CD4-positive, alpha-beta T cell (primary cell): ENCODE results near the gene PPM1L. TPM values are rescaled to one million over a fixed set of nuclear protein-coding genes. Genes with fewer than 3 reads are reported as not detected.

Experiments used
- ATAC-seq: fragments of 200-7000 bp; cut with Tn5 transposase; one replicate; pipeline ENCODE4 v1.10.0; 2022; ENCODE audit warnings: mild to moderate bottlenecking; ENCODE audit not compliant: poor library complexity
- CTCF ChIA-PET: fragments of 350-600 bp; sonication (Branson Sonifier 250); formaldehyde crosslinking; loops from one replicate; lab custom pipeline; 2021; ENCODE audit warnings: antibody characterized with exemption, inconsistent platforms; lab: Charles Lee
- POLR2A ChIA-PET: fragments of 350-600 bp; sonication (Branson Sonifier 250); formaldehyde crosslinking; loops from one replicate; lab custom pipeline; 2021; ENCODE audit warnings: antibody characterized with exemption, inconsistent platforms; lab: Charles Lee
- DNase-seq, 14 experiments: peaks; one replicate each; pipeline ENCODE4 v3.0.0-alpha.2; 2013 to 2020; ENCODE audit warnings: mixed read lengths in 2 of 14
- H3K27ac ChIP-seq, 2 donors: one replicate each; pipeline versions ENCODE4 v1.5.1 to v1.7.0; 2013; ENCODE audit warnings: low read length in 2 of 2, low read depth in 1 of 2, mild to moderate bottlenecking in 1 of 2
- H3K27me3 ChIP-seq, 2 experiments: 1 replicate in 1 of 2; 2 replicates in 1 of 2; pipeline versions ENCODE4 v1.6.1 to v1.7.0; 2013; ENCODE audit warnings: low read length in 2 of 2, control low read depth in 1 of 2, mild to moderate bottlenecking in 1 of 2, moderate library complexity in 1 of 2; ENCODE audit not compliant: insufficient read depth in 2 of 2, control insufficient read depth in 1 of 2
- H3K36me3 ChIP-seq: one replicate; pipeline ENCODE4 v1.6.1; 2013; ENCODE audit warnings: low read length, control low read depth; ENCODE audit not compliant: insufficient read depth
- H3K4me1 ChIP-seq: one replicate; pipeline ENCODE4 v1.6.1; 2013; ENCODE audit warnings: low read length, control low read depth; ENCODE audit not compliant: insufficient read depth
- H3K4me3 ChIP-seq: one replicate; pipeline ENCODE4 v1.5.1; 2013; ENCODE audit warnings: mild to moderate bottlenecking, low read length, moderate library complexity
- H3K9me3 ChIP-seq, 2 experiments: 1 replicate in 1 of 2; 2 replicates in 1 of 2; pipeline versions ENCODE4 v1.6.1 to v1.7.0; 2013; ENCODE audit warnings: low read length in 2 of 2, mild to moderate bottlenecking in 2 of 2, control low read depth in 1 of 2, moderate library complexity in 1 of 2; ENCODE audit not compliant: control insufficient read depth in 1 of 2, insufficient read depth in 1 of 2
- H3K27ac Mint-ChIP-seq: one replicate; pipeline ENCODE4 v1.8.0; 2020; ENCODE audit warnings: mixed read lengths
- H3K27me3 Mint-ChIP-seq: one replicate; pipeline ENCODE4 v1.8.0; 2021; ENCODE audit warnings: mixed read lengths
- H3K36me3 Mint-ChIP-seq: one replicate; pipeline ENCODE4 v1.8.0; 2021; ENCODE audit warnings: low read depth, mixed read lengths
- H3K4me1 Mint-ChIP-seq: one replicate; pipeline ENCODE4 v1.8.0; 2021; ENCODE audit warnings: low read depth, mixed read lengths
- H3K4me3 Mint-ChIP-seq: one replicate; pipeline ENCODE4 v1.8.0; 2020; ENCODE audit warnings: mild to moderate bottlenecking, mixed read lengths
- H3K9me3 Mint-ChIP-seq: one replicate; pipeline ENCODE4 v1.8.0; 2020; ENCODE audit warnings: mixed read lengths
- CTCF ChIP-seq: fragments of 200-600 bp; IDR thresholded peaks from one replicate; pipeline ENCODE4 v1.8.0; 2022; ENCODE audit warnings: antibody characterized with exemption, mild to moderate bottlenecking
- intact Hi-C, 2 experiments: fragments of 100-400 bp; cut with DNase I in 1 of 2; cut with micrococcal nuclease in 1 of 2; formaldehyde crosslinking; loops; one replicate each; pipeline versions ENCODE4 v1.15.1 to v1.9.0; 2023 to 2025; cut with DNase I, micrococcal nuclease
- total RNA-seq, 174 experiments: library from RNA in 2 of 174; stranded (reverse) in 2 of 174; gene quantifications; one replicate each; pipeline ENCODE4 v1.2.3 and lab custom pipeline; 2021 to 2026

The PPM1L gene
- total RNA-seq, 2 experiments from 2014 or later, result 3.0 to 3.4 TPM

DNA sequence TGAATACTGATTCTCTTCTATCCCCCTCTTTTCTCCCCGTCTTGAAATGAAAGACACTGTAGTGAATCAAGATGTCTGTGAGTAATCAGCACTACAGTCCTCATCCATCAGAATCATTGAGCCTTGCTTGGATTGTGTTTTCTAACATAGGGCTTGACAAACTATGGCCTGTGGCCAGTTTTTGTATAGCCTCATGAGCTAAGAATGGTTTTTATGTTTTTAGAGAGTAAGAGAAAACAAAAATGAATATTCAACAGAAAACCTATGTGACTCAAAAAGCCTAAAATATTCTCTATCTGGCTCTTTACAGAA lies 55.2 kb downstream of the PPM1L start:
- Mint-ChIP-seq H3K36me3 (no peaks in the 10 kb centered on the region), H3K4me3 (no peak overlapping the region), H3K4me1 (no peaks in the 10 kb centered on the region), H3K27ac (no peak overlapping the region), H3K9me3 (no peaks in the 10 kb centered on the region), H3K27me3 (no peaks in the 10 kb centered on the region)
- DNase-seq, result no peak
- CTCF ChIA-PET, result no interaction called here
- H3K4me1 ChIP-seq, result no peaks in the 10 kb centered on the region
- H3K27ac ChIP-seq, result no peak overlapping the region
- POLR2A ChIA-PET, result no interaction called here
- TF ChIP-seq CTCF, result no peak
- intact Hi-C loops, result no loop called here
- no peaks in the 10 kb centered on the region for H3K9me3 ChIP-seq
- no peaks in the 10 kb centered on the region for H3K27me3 ChIP-seq
- H3K4me3 ChIP-seq, result no peak overlapping the region
- no peak for ATAC-seq
- H3K36me3 ChIP-seq, result no peaks in the 10 kb centered on the region

- ATAC-seq (no peak), DNase-seq (no peak)
- Mint-ChIP-seq H3K9me3 (no peaks in the 10 kb centered on the region), H3K4me3 (no peak overlapping the region), H3K4me1 (no peaks in the 10 kb centered on the region), H3K36me3 (no peaks in the 10 kb centered on the region), H3K27me3 (no peaks in the 10 kb centered on the region), H3K27ac (no peak overlapping the region)
- no peaks in the 10 kb centered on the region for H3K9me3 ChIP-seq
- no peaks in the 10 kb centered on the region for H3K36me3 ChIP-seq
- H3K4me3 ChIP-seq, result no peak overlapping the region
- H3K27me3 ChIP-seq, result no peaks in the 10 kb centered on the region
- no peaks in the 10 kb centered on the region for H3K4me1 ChIP-seq
- intact Hi-C loops, result no loop called here
- no peak overlapping the region for H3K27ac ChIP-seq
- no peak for TF ChIP-seq CTCF
- ChIA-PET CTCF (no interaction called here), POLR2A (no interaction called here)
Observed at GRCh38 chr3:160812304-160812703, 56.3 kb downstream of the PPM1L start.

- ChIA-PET CTCF (no interaction called here), POLR2A (no interaction called here)
- Histone ChIP-seq H3K27me3 (no peaks in the 10 kb centered on the region), H3K4me3 (no peak overlapping the region), H3K4me1 (no peaks in the 10 kb centered on the region), H3K27ac (no peak overlapping the region), H3K36me3 (no peaks in the 10 kb centered on the region), H3K9me3 (no peaks in the 10 kb centered on the region)
- H3K4me1 Mint-ChIP-seq, result no peaks in the 10 kb centered on the region
- no peak for DNase-seq
- H3K27ac Mint-ChIP-seq, result no peak overlapping the region
- H3K4me3 Mint-ChIP-seq, result no peak overlapping the region
- ATAC-seq, result no peak
- H3K36me3 Mint-ChIP-seq, result no peaks in the 10 kb centered on the region
- intact Hi-C loops, result no loop called here
- H3K27me3 Mint-ChIP-seq, result no peaks in the 10 kb centered on the region
- no peak for TF ChIP-seq CTCF
- H3K9me3 Mint-ChIP-seq, result no peaks in the 10 kb centered on the region
Observed at GRCh38 chr3:160815280-160815679, 59.2 kb downstream of the PPM1L start.
